ENCODE data around the gene RAB3D. TPM values are rescaled to one million over a fixed set of nuclear protein-coding genes. Genes with fewer than 3 reads are reported as not detected.
"Not testable (repeated sequence)": the region's sequence is repeated elsewhere in the genome, so short reads cannot be mapped to it uniquely, and the experiment has no call there.

Gene RAB3D
- total RNA-seq, 1 donor from 2014 or later, result 6.2 TPM

GRCh38 chr19:11338121-11338520, 1.3 kb downstream of the RAB3D start:
- ChIA-PET POLR2A (no interaction called here), CTCF (no interaction called here)
- no peak for DNase-seq
- Mint-ChIP-seq H3K36me3 (ENCODE audit: low read depth) (peaks cover 38% of the 10 kb centered on the region), H3K27ac (no peak overlapping the region), H3K4me1 (peaks cover 24% of the 10 kb centered on the region), H3K27me3 (no peaks in the 10 kb centered on the region), H3K4me3 (no peak overlapping the region), H3K9me3 (no peaks in the 10 kb centered on the region)
- intact Hi-C loops (cut with micrococcal nuclease), result no loop called here
- TF ChIP-seq CTCF (IDR thresholded peaks at IDR 0.05), result no peak
- no peak for ATAC-seq (ENCODE audit: low read depth)

- DNase-seq (no peak), ATAC-seq (ENCODE audit: low read depth) (no peak)
- H3K9me3 Mint-ChIP-seq, result no peaks in the 10 kb centered on the region
- no peaks in the 10 kb centered on the region for H3K27me3 Mint-ChIP-seq
- peaks cover 24% of the 10 kb centered on the region for H3K4me1 Mint-ChIP-seq
- CTCF ChIA-PET, result interaction anchor here (1.3 kb wide), 1 partner anchor 9 kb away, joined by 3 read pairs; the partner anchor contains the start of genes CCDC159 and TMEM205
- no peak overlapping the region for H3K4me3 Mint-ChIP-seq
- H3K36me3 Mint-ChIP-seq (ENCODE audit: low read depth), result peaks cover 38% of the 10 kb centered on the region
- no peak for TF ChIP-seq CTCF (IDR thresholded peaks at IDR 0.05)
- intact Hi-C loops (cut with micrococcal nuclease), result no loop called here
- H3K27ac Mint-ChIP-seq, result no peak overlapping the region
- POLR2A ChIA-PET, result interaction anchor here (0.7 to 1.2 kb wide), 3 partner anchors 9 to 87 kb away, joined by 3 to 4 read pairs (median 3); partner anchors contain the start of genes CCDC159 and TMEM205
Measured at GRCh38 chr19:11337080-11337479, 2.4 kb downstream of the RAB3D start.

GRCh38 chr19:11335449-11336146, 3.9 kb downstream of the RAB3D start:
- Mint-ChIP-seq H3K4me3 (no peak overlapping the region), H3K27me3 (no peaks in the 10 kb centered on the region), H3K36me3 (ENCODE audit: low read depth) (peaks cover 40% of the 10 kb centered on the region), H3K9me3 (no peaks in the 10 kb centered on the region), H3K4me1 (peaks cover 24% of the 10 kb centered on the region), H3K27ac (no peak overlapping the region)
- intact Hi-C loops (cut with micrococcal nuclease), result no loop called here
- no peak for TF ChIP-seq CTCF (IDR thresholded peaks at IDR 0.05)
- ATAC-seq (ENCODE audit: low read depth) (no peak), DNase-seq (no peak)
- POLR2A ChIA-PET, result no interaction called here
- CTCF ChIA-PET, result no interaction called here

- CTCF ChIA-PET; intact Hi-C loops (cut with micrococcal nuclease); H3K27ac Mint-ChIP-seq; H3K9me3 Mint-ChIP-seq; H3K4me3 Mint-ChIP-seq; ATAC-seq (ENCODE audit: low read depth); H3K27me3 Mint-ChIP-seq; DNase-seq: not testable (repeated sequence)
- peaks cover 14% of the 10 kb centered on the region for H3K4me1 Mint-ChIP-seq
- POLR2A ChIA-PET, result interaction anchor here (0.6 kb wide), 1 partner anchor 14 kb away, joined by 4 read pairs; no protein-coding TSS in a partner anchor
- H3K36me3 Mint-ChIP-seq (ENCODE audit: low read depth), result peaks cover 46% of the 10 kb centered on the region
Measured at GRCh38 chr19:11333838-11334237, 5.6 kb downstream of the RAB3D start.

- Mint-ChIP-seq H3K36me3 (ENCODE audit: low read depth) (peaks cover 45% of the 10 kb centered on the region), H3K9me3 (no peaks in the 10 kb centered on the region), H3K27me3 (no peaks in the 10 kb centered on the region), H3K4me1 (peaks cover 8% of the 10 kb centered on the region), H3K4me3 (no peak overlapping the region), H3K27ac (no peak overlapping the region)
- CTCF ChIA-PET, result no interaction called here
- intact Hi-C loops (cut with micrococcal nuclease), result no loop called here
- no peak for ATAC-seq (ENCODE audit: low read depth)
- no peak for DNase-seq
- POLR2A ChIA-PET, result interaction anchor here (0.6 kb wide), 1 partner anchor 105 kb away, joined by 4 read pairs; no protein-coding TSS in a partner anchor
- no peak for TF ChIP-seq CTCF (IDR thresholded peaks at IDR 0.05)
Measured at GRCh38 chr19:11332822-11333221, 6.6 kb downstream of the RAB3D start.
